ENCODE data around the gene PRKCE.
"Not testable (repeated sequence)": the region's sequence is repeated elsewhere in the genome, so short reads cannot be mapped to it uniquely, and the experiment has no call there.

PRKCE gene

GRCh38 chr2:45855374-45855773 is 203.9 kb downstream of the PRKCE start:
- DNase-seq, result no peak

DNA sequence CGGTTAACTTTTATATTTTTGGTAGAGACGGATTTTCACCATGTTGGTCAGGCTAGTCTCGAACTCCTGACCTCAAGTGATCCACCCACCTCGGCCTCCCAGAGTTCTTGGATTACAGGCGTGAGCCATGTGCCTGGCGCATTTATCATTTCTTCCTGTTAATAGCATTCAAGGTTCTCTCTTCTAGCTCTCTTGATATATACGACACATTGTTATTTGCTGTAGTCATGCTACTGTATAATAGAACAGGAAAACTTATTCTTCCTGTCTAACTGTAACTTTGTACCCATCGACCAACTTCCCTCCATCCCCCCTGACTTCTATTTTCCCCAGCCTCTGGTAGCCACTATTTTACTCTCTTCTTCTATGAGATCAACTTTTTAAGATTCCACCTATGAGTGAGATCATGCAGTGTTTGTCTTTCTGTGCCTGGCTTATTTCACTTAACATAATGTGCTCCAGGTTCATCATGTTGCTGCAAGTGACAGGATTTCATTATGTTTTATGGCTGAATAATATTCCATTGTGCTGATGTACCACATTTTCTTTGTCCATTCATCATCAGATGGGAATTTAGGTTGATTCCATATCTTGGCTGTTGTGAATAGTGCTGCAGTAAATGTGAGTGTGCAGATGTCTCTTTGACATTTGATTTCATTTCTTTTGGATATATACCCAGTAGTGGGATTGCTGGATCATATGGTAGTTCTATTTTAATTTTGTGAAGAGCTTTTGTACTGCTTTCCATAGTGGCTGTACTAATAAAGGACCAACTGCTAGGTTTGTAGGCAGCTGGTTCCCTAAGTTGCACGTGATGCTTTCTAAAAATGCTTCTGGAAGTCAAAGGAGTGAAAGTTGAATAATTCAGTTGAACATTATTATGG is 205.2 kb downstream of the PRKCE start:
- no peak for DNase-seq

GRCh38 chr2:45857275-45857609 is 205.8 kb downstream of the PRKCE start:
- no peak for DNase-seq

DNA sequence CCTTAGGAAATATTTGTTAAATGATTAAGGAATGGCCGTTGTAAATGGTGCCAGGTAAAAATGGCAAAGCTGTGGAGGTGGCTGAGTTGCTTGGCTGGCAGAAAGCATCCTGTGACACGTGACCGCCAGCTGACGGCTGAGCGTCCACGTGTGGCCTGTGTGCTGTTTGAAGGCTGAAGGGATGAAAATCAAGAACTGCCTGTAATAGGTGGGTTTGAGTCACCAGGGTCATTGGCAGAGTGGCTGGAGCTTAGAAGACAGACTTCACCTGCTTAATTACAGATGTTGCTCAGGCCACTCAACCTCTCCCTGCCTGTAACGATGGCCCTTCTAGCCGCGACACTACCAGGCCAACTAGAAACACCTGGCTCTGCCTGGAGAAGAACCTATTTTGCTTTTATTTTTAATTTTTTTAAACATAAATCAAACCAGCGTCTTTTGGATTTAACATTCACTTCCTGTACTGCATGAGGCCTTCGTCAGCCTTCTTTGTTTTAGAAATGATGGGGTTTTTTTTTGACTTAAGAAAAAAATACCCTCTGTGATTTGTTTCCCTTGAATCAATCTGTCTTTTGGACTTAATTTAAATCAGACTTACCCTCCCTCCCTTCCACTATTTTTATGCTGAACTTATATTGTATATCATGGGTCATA is 206.5 kb downstream of the PRKCE start:
- DNase-seq, result no peak

- DNase-seq, result not testable (repeated sequence)
Observed at GRCh38 chr2:45858872-45859271, 207.4 kb downstream of the PRKCE start.

DNA sequence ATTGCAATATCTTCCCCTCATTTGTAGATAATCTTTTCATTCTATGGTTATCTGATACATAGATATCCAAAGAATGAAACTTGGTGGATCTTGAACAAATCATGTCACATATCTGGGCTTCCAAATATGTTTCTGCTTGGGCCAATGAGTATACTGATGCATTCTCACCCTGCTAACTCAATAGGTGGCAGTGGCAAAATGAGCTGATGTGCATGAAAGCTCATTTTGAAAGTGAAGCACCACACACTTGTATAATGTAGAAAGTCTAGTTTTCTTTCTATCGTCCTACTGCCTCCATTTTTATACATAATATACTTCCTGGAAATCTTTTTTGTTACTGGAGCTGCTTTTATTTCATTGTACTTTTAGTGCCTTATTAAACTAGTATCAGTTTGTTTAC is 208.2 kb downstream of the PRKCE start:
- DNase-seq, result no peak

- peak in 52 of 56 donors; percentile 12 to 92 (median 60) for DNase-seq
Observed at GRCh38 chr2:45860136-45861121, 209.0 kb downstream of the PRKCE start.

DNA sequence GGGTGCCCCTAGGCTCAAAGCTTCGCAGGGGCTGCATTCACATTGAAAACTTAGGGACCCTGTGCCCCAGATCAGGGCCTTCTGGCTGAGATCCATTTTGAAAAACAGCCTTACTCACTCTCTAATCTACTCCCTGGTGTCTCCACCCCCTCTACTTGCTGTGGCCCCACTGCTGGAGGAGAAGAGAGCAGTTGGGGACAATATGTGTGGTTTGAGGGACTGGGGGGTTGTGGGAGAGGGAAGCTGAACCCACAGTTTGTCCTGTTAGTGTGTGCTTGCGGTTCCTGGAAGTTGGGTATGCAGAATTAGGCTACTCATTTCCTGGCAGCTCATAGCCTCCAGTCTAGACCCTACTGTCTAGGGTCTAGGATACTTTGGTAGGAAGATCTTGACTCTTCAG is 211.4 kb downstream of the PRKCE start:
- no peak for DNase-seq

GRCh38 chr2:45864121-45864520 is 212.6 kb downstream of the PRKCE start:
- DNase-seq, result no peak

GRCh38 chr2:45867349-45867748 is 215.9 kb downstream of the PRKCE start:
- no peak for DNase-seq

- DNase-seq, result no peak
Observed at GRCh38 chr2:45867800-45868199, 216.3 kb downstream of the PRKCE start.

GRCh38 chr2:45869165-45869501 is 217.7 kb downstream of the PRKCE start:
- no peak for DNase-seq

GRCh38 chr2:45871025-45871424 is 219.6 kb downstream of the PRKCE start:
- DNase-seq, result no peak

DNA sequence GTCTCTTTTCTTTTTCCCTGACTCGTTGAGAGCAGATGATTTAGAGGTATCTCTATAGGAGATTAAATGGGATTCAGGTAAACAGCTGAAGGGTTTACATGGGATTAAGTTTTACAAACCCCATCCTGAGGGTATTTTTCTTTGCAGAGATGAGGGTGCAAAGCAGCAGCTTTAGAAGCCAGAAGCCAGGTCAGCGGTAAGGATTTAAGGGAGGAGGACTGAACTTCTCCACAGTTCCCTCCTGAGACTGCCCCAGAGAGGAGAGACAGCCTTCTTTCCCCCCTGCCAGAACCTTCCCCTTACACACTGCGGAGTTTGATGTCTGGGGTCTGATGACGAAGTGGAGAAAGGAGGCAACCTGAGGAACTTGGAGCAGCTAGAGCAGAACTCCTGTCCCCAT is 220.1 kb downstream of the PRKCE start:
- no peak for DNase-seq

DNA sequence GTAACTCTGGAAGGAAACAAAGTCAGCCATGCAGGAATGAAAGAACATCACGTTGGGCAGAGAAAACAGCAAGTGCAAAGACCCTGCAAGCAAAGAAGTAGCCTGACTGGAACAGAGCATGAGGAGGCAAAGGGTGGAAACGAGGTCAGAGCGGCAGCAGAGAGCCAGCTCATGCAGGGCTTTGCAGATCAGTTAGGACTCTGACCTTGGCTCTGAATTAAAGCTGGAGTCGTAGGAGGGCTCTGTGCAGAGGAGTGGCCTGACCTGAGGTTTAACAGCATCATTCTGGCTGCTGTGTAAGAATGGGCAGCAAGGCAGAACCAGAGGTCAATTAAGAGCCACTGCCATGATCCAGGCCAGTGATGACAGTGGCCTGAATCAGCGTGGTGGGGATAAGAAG is 220.7 kb downstream of the PRKCE start:
- DNase-seq, result no peak

GRCh38 chr2:45874344-45874743 is 222.9 kb downstream of the PRKCE start:
- peak in 21 of 56 donors; percentile 10 to 59 (median 24) for DNase-seq

DNA sequence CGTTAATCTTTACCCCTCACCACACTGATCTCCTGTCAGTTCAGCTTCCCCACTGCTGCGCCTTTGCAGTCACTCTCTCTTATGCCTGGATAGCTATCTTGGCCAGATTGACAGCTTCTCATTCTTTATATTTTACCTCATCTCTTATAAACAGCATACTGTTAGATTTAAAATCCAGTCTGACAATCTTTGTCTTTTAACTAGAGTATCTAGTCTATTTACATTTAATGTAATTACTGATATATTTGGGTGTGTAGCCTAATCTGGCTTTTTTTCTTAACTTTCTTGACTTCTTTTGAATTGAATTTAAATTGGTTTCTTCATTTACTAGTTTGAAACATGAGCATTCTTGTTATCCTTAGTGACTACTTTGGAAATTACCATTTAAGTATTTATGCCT is 225.1 kb downstream of the PRKCE start:
- DNase-seq, result no peak

DNA sequence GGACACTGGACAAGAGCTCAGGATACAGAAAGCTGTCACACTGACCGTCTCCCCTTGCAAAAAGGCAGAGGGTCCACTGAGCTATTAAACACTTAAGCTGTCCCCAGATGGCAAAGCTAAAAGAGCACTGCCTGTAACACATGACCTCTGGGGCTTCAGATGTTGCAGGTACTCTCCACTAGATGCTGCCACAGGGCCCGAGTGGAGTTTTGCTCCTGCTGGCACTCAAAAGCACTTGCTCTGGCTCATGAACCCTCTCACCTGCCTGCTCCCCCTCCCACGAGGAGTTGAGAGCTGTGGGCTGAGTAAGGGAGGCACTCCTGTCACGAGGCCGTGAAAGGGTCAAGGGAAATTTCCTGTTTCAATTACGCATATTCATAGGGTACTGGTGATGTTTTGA is 227.9 kb downstream of the PRKCE start:
- DNase-seq, result no peak

DNA sequence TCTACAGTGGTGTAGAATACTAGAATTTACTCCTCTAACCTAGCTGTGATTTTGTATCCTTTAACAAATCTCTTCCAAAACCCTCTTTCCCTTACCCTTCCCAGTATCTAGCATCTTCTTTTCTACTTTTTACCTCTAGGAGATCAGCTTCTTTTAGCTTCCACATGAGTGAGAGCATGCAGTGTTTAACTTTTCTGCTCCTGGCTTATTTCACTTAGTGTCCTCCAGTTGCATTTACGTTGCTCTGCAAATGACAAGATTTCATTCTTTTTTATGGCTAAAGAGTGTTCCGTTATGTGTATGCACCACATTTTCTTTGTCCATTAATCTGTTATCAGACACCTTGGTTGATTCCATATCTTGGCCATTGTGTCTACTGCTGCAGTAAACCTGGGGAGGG is 228.5 kb downstream of the PRKCE start:
- DNase-seq, result no peak

GRCh38 chr2:45881970-45882581 is 230.6 kb downstream of the PRKCE start:
- DNase-seq, result no peak
